OCI-LY7 (cell line): ENCODE measurements around the gene FGD3.

Experiments
- CTCF ChIP-seq: fragments of 200-600 bp; sonication (generic); conservative IDR thresholded peaks from 2 replicates; pipeline ENCODE4 v1.5.1; 2014; ENCODE audit warnings: mild to moderate bottlenecking, antibody characterized with exemption, low read length, moderate library complexity, mixed read lengths
- EZH2phosphoT487 ChIP-seq: fragments of 200-600 bp; sonication (generic); IDR thresholded peaks from 2 replicates; pipeline ENCODE4 v1.6.1; 2018; ENCODE audit warnings: low read depth, borderline replicate concordance, mild to moderate bottlenecking, mixed run types, antibody characterized with exemption, low read length, moderate library complexity, mixed read lengths

- TF ChIP-seq CTCF = no peak
- TF ChIP-seq EZH2phosphoT487 = no peak
These were observed 65.9 kb downstream of the FGD3 start for GRCh38 chr9:93012963-93013855.
